IMR-90 (cell line): ENCODE data around the gene ZNF415. TPM values are rescaled to one million over a fixed set of nuclear protein-coding genes. Genes with fewer than 3 reads are reported as not detected.

Source experiments
- ATAC-seq: fragments of 200-7000 bp; cut with Tn5 transposase; 2 replicates; pipeline ENCODE4 v1.9.1; 2020; ENCODE audit warnings: low read depth, mild to moderate bottlenecking, moderate library complexity
- BruUV-seq: library from RNA; stranded (reverse); fragments of 400-500 nt; replicated peaks from 2 replicates; lab custom pipeline; 2021; lab: Mats Ljungman, UMichigan
- CTCF ChIA-PET: fragments of 300-600 bp; formaldehyde crosslinking; extraction: SDS; loops from one replicate; lab custom pipeline; 2021; ENCODE audit warnings: antibody characterized with exemption; lab: Yijun Ruan, JAX
- POLR2A ChIA-PET: fragments of 300-600 bp; sonication (Branson Sonifier 250); formaldehyde crosslinking; loops from one replicate; lab custom pipeline; 2022; ENCODE audit warnings: antibody characterized with exemption; ENCODE audit not compliant: unreplicated experiment; lab: Charles Lee
- DNase-seq: peaks from one replicate; pipeline ENCODE4 v3.0.0; 2013
- H2AFZ ChIP-seq: replicated peaks from 2 replicates; pipeline ENCODE3; 2013; ENCODE audit warnings: low read length, mild to moderate bottlenecking; ENCODE audit not compliant: poor library complexity
- H2AK5ac ChIP-seq: 2 replicates; pipeline ENCODE4 v1.6.1; 2013; ENCODE audit warnings: low read depth, low read length, inconsistent platforms
- H2AK9ac ChIP-seq: replicated peaks from 2 replicates; pipeline ENCODE3; 2013; ENCODE audit warnings: mild to moderate bottlenecking, low read depth, low read length, moderate library complexity; ENCODE audit not compliant: poor library complexity
- H2BK120ac ChIP-seq: 2 replicates; pipeline ENCODE4 v1.6.1; 2013; ENCODE audit warnings: low read depth, low read length, inconsistent platforms
- H2BK15ac ChIP-seq: 3 replicates; pipeline ENCODE4 v1.6.1; 2013; ENCODE audit warnings: low read depth, low read length, inconsistent platforms
- H2BK20ac ChIP-seq: 2 replicates; pipeline ENCODE4 v1.6.1; 2013; ENCODE audit warnings: low read depth, mild to moderate bottlenecking, inconsistent platforms, low read length, moderate library complexity
- H2BK5ac ChIP-seq: 2 replicates; pipeline ENCODE4 v1.6.1; 2013; ENCODE audit warnings: mild to moderate bottlenecking, low read depth, low read length, inconsistent platforms; ENCODE audit not compliant: poor library complexity, severe bottlenecking
- H3K14ac ChIP-seq: replicated peaks from 2 replicates; pipeline ENCODE4 v1.6.1; 2013; ENCODE audit warnings: low read depth, low read length, inconsistent platforms
- H3K18ac ChIP-seq: 2 replicates; pipeline ENCODE4 v1.6.1; 2013; ENCODE audit warnings: low read depth, low read length, control low read depth
- H3K23ac ChIP-seq: 2 replicates; pipeline ENCODE4 v1.6.1; 2013; ENCODE audit warnings: low read depth, low read length, inconsistent platforms
- H3K27ac ChIP-seq: 2 replicates; pipeline ENCODE4 v1.5.1; 2013; ENCODE audit warnings: mild to moderate bottlenecking, control low read depth, low read length; ENCODE audit not compliant: insufficient read depth
- H3K27me3 ChIP-seq: 2 replicates; pipeline ENCODE4 v1.6.1; 2013; ENCODE audit warnings: low read length; ENCODE audit not compliant: control insufficient read depth, insufficient read depth
- H3K36me3 ChIP-seq: 2 replicates; pipeline ENCODE4 v1.6.1; 2013; ENCODE audit warnings: low read length, mixed read lengths; ENCODE audit not compliant: control insufficient read depth, insufficient read depth
- H3K4ac ChIP-seq: 2 replicates; pipeline ENCODE4 v1.6.1; 2013; ENCODE audit warnings: low read depth, low read length, inconsistent platforms
- H3K4me1 ChIP-seq: 2 replicates; pipeline ENCODE4 v1.6.1; 2013; ENCODE audit warnings: low read length, mixed read lengths; ENCODE audit not compliant: control insufficient read depth, insufficient read depth
- H3K4me2 ChIP-seq: 2 replicates; pipeline ENCODE4 v1.6.1; 2013; ENCODE audit warnings: low read depth, mild to moderate bottlenecking, control low read depth, low read length, moderate library complexity
- H3K4me3 ChIP-seq: 2 replicates; pipeline ENCODE4 v1.5.1; 2013; ENCODE audit warnings: low read depth, mild to moderate bottlenecking, control low read depth, low read length, moderate library complexity; ENCODE audit not compliant: insufficient read depth
- H3K56ac ChIP-seq: 2 replicates; pipeline ENCODE4 v1.6.1; 2013; ENCODE audit warnings: low read length, inconsistent platforms; ENCODE audit not compliant: insufficient read depth; ENCODE audit errors: extremely low read depth
- H3K79me1 ChIP-seq, 2 experiments: 2 replicates each; pipeline ENCODE4 v1.6.1; 2013; ENCODE audit warnings: low read length in 2 of 2, inconsistent platforms in 1 of 2, low read depth in 1 of 2
- H3K9ac ChIP-seq: 2 replicates; pipeline ENCODE4 v1.6.1; 2013; ENCODE audit warnings: low read depth, low read length, control low read depth
- H3K9me1 ChIP-seq: 2 replicates; pipeline ENCODE4 v1.6.1; 2013; ENCODE audit warnings: low read length, inconsistent platforms; ENCODE audit not compliant: insufficient read depth
- H3K9me3 ChIP-seq: 2 replicates; pipeline ENCODE4 v1.6.1; 2013; ENCODE audit warnings: low read length; ENCODE audit not compliant: control insufficient read depth, insufficient read depth
- H4K20me1 ChIP-seq: 2 replicates; pipeline ENCODE4 v1.6.1; 2013; ENCODE audit warnings: low read length, inconsistent platforms; ENCODE audit not compliant: insufficient read depth
- H4K5ac ChIP-seq: 2 replicates; pipeline ENCODE4 v1.6.1; 2013; ENCODE audit warnings: mild to moderate bottlenecking, low read depth, low read length, control low read depth
- H4K8ac ChIP-seq, 2 experiments: 2 replicates each; pipeline ENCODE4 v1.6.1; 2013; ENCODE audit warnings: low read depth in 2 of 2, low read length in 2 of 2, control low read depth in 1 of 2, inconsistent platforms in 1 of 2
- H4K91ac ChIP-seq: 2 replicates; pipeline ENCODE4 v1.6.1; 2013; ENCODE audit warnings: low read depth, low read length, inconsistent platforms; ENCODE audit not compliant: insufficient read depth
- BHLHE40 ChIP-seq: fragments of 150-350 bp; IDR thresholded peaks from 2 replicates; pipeline ENCODE4 v1.6.1; 2016; ENCODE audit warnings: mild to moderate bottlenecking, low read depth, low read length
- CEBPB ChIP-seq: IDR thresholded peaks from 2 replicates; pipeline ENCODE4 v1.6.1; 2012; ENCODE audit warnings: low read depth, low read length, improper control_type of control experiment
- WGBS, 2 experiments: methylation state at CpG; one replicate each; pipeline versions ENCODE4 v1.1.5 to v1.1.7; 2013; ENCODE audit warnings: missing lambda C conversion rate in 2 of 2; ENCODE audit not compliant: insufficient read length in 1 of 2; ENCODE audit errors: extremely low coverage in 2 of 2; 5-methylcytosine and 5-hydroxymethylcytosine counted together
- dilution Hi-C: fragments of 300-500 bp; cut with HindIII; formaldehyde crosslinking; loops from one replicate; pipeline ENCODE4 v1.14.3; 2018; ENCODE audit warnings: low sequenced_read_pairs; ENCODE audit not compliant: unreplicated experiment
- in situ Hi-C: fragments of 300-500 bp; cut with MboI; formaldehyde crosslinking; loops from 3 replicates; pipeline ENCODE4 v1.14.3; 2019; ENCODE audit warnings: low sequenced_read_pairs, inconsistent platforms, mixed read lengths
- intact Hi-C: fragments of 100-400 bp; cut with micrococcal nuclease; formaldehyde crosslinking; loops from 2 replicates; pipeline ENCODE4 v1.10.0; 2022
- polyA plus RNA-seq, 3 experiments: library from polyadenylated mRNA; depleted of rRNA; stranded (reverse); fragments of >200 nt; gene quantifications; 2 replicates each; pipeline ENCODE4 v1.2.3, GENCODE V29; 2012; ENCODE audit warnings: low replicate concordance in 1 of 3
- total RNA-seq: library from RNA; depleted of rRNA; stranded (reverse); fragments of >200 nt; gene quantifications from 2 replicates; pipeline ENCODE4 v1.2.3, GENCODE V29; 2012

Gene ZNF415
- total and polyA plus RNA-seq, 2 of the 4 experiments (the other 2 are of a cell fraction) = 4.2 to 7.7 TPM

- WGBS, 2 experiments = no CpG with 5 or more reads among the region's 4 CpGs
- ATAC-seq = no peak
- Histone ChIP-seq H3K56ac (no peak overlapping the region), H3K18ac (no peak overlapping the region), H2AFZ (no peak overlapping the region), H3K9me1 (no peaks in the 10 kb centered on the region), H2BK5ac (no peak overlapping the region), H2AK5ac (no peak overlapping the region), H3K36me3 (peaks cover 2% of the 10 kb centered on the region; the same call in 1 of the 2 replicates), H2AK9ac (no peak overlapping the region), H3K4me1 (no peaks in the 10 kb centered on the region), H4K91ac (no peak overlapping the region), H4K20me1 (no peaks in the 10 kb centered on the region), H3K27ac (no peak overlapping the region), H3K4ac (no peak overlapping the region), H2BK15ac (no peak overlapping the region), H3K9ac (no peak overlapping the region), H3K27me3 (no peaks in the 10 kb centered on the region), H3K4me3 (no peak overlapping the region), H4K8ac (no peak overlapping the region), H4K5ac (no peak overlapping the region), H3K9me3 (peaks cover 14% of the 10 kb centered on the region), H3K4me2 (no peak overlapping the region), H2BK20ac (no peak overlapping the region), H3K23ac (no peak overlapping the region), H3K14ac (no peak overlapping the region), H3K79me1 (no peaks in the 10 kb centered on the region), H2BK120ac (no peak overlapping the region)
- in situ Hi-C loops (no loop called here), intact Hi-C loops (no loop called here), dilution Hi-C loops (no loop called here)
- CTCF ChIA-PET = no interaction called here
- DNase-seq = peak; percentile 48
- TF ChIP-seq CEBPB (peak; percentile 41), BHLHE40 (no peak)
- POLR2A ChIA-PET = no interaction called here
- BruUV-seq = no TSS peak
Measured at GRCh38 chr19:53172889-53173288, 40.2 kb upstream of the ZNF415 start.
